Measurements from ENCODE around the gene GRID1.

- no peak for TF ChIP-seq EZH2 (IDR thresholded peaks at IDR 0.05; ENCODE audit: borderline replicate concordance, low read length)
- TF ChIP-seq CTCF (IDR thresholded peaks at IDR 0.05; ENCODE audit: low read length) = no peak
Measured at GRCh38 chr10:85850736-85851135, 515.9 kb downstream of the GRID1 start.
